GM18508 (cell line): ENCODE measurements around the gene PCDH9.

Source experiments
- ATAC-seq: cut with Tn5 transposase; IDR thresholded peaks from one replicate; pipeline ENCODE4 v1.9.1; 2021; ENCODE audit warnings: moderate number of reproducible peaks; ENCODE audit not compliant: insufficient read depth, unreplicated experiment

Gene PCDH9

DNA sequence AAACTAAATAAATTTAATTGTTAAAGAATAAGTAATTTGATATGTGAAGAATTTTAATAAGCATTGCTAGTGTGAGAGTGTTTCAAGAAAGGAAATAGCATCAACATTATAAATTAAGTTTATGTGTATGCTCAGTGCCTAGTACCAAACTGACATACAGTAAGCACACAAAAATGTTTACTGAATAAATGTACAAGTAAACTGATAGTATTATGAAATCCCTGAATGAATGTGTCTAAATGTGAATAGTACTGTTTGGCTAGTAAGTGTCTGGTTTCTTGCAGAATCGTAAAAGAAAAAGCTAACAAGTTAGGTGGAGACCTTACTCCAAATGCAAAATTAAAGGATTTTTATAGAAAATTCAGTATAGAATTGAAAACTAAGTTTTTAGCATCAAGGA, 233.6 kb downstream of the PCDH9 start:
- no peak for ATAC-seq

GRCh38 chr13:66995203-66995611, 234.9 kb downstream of the PCDH9 start:
- ATAC-seq, result peak; percentile 64

- ATAC-seq, result peak; percentile 37
Measured at GRCh38 chr13:66994517-66995202, 235.5 kb downstream of the PCDH9 start.

- peak; percentile 65 for ATAC-seq
Measured at GRCh38 chr13:66994097-66994496, 236.0 kb downstream of the PCDH9 start.

DNA sequence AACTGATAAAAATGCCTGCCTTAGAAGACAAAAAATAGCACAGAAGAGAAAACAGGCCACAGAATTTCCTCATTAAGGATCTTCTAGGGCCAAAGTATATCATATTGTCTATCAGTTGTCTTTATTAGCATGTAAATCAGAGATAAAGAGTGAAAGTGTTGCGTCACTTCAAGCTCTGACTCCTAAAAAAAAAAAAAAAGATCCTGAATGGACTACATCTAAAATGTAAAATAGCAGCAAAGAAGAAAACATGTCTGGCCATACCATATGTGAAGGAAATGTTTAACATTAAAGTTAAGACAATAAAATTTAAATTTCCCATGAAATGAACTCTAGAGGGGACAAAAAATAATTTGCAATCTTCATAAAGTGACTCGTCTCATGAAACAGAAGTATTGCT, 237.4 kb downstream of the PCDH9 start:
- ATAC-seq, result no peak

DNA sequence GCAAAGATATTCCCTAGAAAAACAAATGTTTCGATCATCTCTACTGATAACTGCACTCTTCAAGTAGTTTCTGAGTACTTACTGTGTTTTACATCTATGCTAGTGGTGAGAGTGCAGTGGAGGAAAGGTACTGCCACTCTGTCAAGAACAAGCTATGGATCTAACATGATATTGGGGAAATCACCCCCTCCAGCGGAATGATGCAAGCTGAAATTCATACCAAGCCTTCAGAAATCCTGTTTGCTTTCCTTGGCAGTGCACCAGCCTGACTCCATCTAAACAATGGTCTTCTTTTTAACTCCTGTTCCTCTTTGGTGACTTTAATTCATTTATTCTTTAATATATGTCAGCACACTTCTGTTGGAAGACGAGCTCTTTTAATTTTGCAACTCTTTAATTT, 238.0 kb downstream of the PCDH9 start:
- ATAC-seq, result no peak

DNA sequence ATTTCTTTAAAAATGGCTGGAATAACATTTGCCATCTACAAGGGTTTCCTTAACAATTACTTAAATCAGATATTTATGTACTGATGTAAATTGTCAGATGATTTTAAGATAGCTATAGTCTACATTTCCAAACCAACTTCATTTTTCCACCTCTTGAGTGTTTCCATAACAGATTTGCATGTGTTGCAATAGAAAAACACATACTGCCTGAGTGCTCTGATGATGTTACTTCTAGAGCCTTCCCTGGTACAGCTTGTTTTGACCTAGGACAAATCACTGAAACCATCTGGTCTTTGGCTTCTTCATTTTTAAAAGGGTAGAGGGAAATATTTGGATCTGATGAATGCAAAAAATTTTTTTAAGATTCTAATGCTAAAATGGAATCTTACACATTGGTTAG, 245.9 kb downstream of the PCDH9 start:
- ATAC-seq, result no peak

GRCh38 chr13:66981912-66982311, 248.2 kb downstream of the PCDH9 start:
- ATAC-seq, result no peak

DNA sequence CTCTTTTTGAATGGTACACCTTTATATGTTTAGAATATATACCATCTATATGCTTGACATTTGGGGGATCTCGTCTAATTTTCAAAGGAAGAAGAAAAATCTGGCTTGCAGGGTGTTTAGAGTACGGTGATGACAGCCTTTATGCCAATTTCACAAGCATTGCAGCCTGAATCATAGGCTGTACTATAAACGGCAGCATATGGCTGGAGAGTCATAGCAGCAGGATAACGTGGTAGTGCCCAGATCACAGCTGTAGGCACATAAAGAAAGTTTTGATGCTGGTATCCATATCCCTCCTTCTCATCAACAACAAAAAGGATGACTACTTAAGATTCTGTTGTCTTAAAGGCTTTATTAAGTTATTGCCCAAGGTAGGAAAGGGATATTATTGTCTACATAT, 253.0 kb downstream of the PCDH9 start:
- ATAC-seq, result no peak

GRCh38 chr13:66974889-66975288, 255.2 kb downstream of the PCDH9 start:
- ATAC-seq, result no peak

GRCh38 chr13:66974174-66974573, 256.0 kb downstream of the PCDH9 start:
- no peak for ATAC-seq

- no peak for ATAC-seq
Measured at GRCh38 chr13:66972659-66973058, 257.5 kb downstream of the PCDH9 start.

GRCh38 chr13:66971004-66971403, 259.1 kb downstream of the PCDH9 start:
- no peak for ATAC-seq

DNA sequence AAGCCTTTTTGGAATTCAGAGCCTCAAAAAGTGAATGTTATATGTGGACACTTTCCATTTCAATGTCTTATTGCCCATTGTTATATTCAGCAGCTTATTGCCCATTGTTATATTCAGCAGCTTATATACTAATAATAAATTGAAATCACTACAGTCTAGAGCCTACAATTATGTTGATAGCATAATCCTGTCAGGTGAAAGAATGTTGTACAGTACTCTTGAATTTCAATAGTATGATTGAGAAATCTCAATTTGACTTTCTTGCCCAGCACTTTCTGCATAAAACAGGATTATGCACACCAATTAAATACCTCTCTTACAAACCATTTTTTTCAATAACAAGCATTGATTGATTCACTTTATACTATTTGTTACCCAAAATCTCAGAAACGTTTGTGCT, 260.8 kb downstream of the PCDH9 start:
- ATAC-seq, result no peak

DNA sequence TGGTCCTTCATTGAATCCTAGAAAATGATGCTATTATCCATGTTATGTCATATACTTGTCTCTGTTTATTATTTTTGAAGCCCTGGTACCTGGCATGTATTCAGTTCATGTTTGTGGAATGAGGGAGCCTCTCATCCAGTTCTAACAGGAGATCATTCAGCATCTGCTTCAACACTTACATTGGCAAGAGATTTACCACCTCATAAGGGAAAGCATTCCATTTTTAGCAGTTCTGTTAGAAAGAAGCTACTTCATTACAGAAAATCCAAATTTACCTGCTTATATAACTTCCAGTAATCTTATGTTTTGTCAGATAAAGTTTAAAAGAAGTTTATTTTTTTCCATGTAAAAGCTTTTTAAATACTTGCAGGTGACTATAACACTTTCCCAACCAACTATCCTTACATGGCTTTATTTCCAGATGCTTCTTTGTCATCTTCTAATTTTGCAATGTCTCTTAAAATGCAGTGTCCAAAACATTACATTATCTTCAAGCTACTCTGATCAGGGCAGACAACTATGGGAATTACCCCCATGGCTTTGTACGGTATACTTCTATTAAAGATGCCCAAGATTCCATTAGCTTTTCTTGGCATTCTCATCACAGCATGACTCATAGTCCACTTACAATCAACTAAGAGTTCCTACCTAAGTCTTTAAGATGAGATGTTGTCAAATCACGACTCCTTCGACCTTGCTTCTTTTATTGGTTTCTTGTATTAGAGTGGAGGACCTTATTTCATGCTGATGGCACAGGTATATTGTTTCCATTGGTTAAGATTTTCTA, 262.1 kb downstream of the PCDH9 start:
- ATAC-seq, result no peak

DNA sequence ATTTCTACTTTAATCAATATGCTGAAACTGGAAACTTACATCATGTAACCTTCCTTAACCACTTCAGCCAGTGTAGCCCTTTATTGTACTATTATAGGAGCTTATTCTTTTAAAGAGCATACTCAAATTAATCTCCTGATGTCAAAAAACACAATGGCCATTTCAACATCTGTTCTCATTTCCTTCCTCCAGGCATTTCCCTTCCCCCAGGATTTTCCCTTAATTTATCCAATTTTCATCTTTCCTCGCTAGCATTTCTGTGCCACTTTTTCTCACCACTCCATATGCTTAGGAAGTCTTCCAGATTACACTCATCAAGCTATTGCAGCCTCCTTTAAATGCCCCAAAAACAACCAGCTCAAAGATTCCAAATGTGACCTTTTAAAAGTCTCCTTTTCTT, 265.0 kb downstream of the PCDH9 start:
- no peak for ATAC-seq

GRCh38 chr13:66962953-66963352, 267.2 kb downstream of the PCDH9 start:
- ATAC-seq, result no peak

- ATAC-seq, result no peak
Measured at GRCh38 chr13:66958611-66959010, 271.5 kb downstream of the PCDH9 start.

DNA sequence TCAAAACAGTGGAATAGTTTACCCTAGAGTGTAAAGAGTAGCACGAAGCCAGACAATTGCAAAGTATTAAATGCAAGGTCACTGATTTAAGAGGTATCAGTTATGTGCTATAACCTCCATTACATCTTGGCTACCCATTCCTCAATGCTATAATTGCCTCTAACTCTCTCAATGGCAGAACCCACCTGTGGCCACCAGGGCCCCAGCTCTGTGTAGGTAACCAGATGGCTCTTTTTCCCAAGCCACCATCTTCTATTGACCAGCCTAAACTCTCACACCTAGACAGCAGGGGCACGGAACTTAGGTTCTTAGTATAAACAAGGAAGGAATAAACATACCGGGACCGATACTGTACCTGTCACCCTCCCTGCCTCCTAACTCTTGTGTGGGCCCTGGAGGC, 277.6 kb downstream of the PCDH9 start:
- ATAC-seq, result no peak

DNA sequence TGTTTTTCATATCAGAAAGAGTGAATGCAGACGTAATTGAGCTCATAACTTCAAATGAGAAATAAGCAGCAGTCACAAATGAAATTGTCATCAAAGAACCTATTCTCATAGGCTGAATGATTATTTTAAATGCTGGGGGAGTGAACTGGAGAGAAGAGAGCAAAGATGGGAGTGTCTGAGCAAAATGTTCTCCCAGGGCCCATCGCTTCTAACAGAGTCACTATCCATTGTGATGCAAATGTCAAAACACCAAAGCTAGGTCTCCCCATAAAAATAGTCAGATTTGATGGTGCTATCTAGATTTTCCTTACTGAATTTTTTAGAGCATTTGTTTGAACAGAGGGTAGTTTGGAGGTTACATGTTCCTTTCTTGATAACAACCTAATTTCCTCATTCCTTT, 278.7 kb downstream of the PCDH9 start:
- no peak for ATAC-seq

DNA sequence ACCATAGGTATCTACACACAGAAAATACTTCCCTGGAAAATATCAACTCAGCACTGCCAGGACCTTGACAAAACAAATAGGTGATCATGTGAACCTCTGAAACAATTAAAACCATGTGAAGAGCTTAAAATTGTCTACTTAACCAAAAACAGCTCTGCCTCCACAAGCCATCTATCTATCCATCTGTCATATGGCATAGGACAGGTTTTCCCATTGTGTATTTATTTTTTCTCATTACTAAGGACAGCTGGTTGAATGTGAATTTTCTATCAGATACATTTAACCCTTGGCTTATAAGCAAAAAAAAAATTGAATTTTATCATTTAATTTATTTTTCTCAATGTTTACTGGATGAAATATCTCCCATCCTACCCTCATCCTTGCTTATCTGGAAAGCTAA, 279.5 kb downstream of the PCDH9 start:
- ATAC-seq, result no peak

GRCh38 chr13:66948910-66949309, 281.2 kb downstream of the PCDH9 start:
- ATAC-seq, result no peak
